ENCODE data around the gene SCARB1. TPM values are rescaled to one million over a fixed set of nuclear protein-coding genes. Genes with fewer than 3 reads are reported as not detected.

Gene SCARB1
- total RNA-seq, 4 donors from 2014 or later: 24.2 to 79.4 (median 59.4) TPM

GRCh38 chr12:124837958-124838803 lies 25.5 kb downstream of the SCARB1 start:
- TF ChIP-seq, protein P1, sequence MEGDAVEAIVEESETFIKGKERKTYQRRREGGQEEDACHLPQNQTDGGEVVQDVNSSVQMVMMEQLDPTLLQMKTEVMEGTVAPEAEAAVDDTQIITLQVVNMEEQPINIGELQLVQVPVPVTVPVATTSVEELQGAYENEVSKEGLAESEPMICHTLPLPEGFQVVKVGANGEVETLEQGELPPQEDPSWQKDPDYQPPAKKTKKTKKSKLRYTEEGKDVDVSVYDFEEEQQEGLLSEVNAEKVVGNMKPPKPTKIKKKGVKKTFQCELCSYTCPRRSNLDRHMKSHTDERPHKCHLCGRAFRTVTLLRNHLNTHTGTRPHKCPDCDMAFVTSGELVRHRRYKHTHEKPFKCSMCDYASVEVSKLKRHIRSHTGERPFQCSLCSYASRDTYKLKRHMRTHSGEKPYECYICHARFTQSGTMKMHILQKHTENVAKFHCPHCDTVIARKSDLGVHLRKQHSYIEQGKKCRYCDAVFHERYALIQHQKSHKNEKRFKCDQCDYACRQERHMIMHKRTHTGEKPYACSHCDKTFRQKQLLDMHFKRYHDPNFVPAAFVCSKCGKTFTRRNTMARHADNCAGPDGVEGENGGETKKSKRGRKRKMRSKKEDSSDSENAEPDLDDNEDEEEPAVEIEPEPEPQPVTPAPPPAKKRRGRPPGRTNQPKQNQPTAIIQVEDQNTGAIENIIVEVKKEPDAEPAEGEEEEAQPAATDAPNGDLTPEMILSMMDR (IDR thresholded peaks at IDR 0.05): no peak
- DNase-seq (ENCODE audit: low spot score) (peak; percentile 67), ATAC-seq (ENCODE audit: low FRiP score) (peak; percentile 87)

- ATAC-seq (ENCODE audit: low FRiP score) (no peak), DNase-seq (ENCODE audit: low spot score) (no peak)
- TF ChIP-seq, protein P1 (IDR thresholded peaks at IDR 0.05): no peak
These were observed 26.3 kb downstream of the SCARB1 start for GRCh38 chr12:124837249-124837897.

- ATAC-seq (ENCODE audit: low FRiP score) (no peak), DNase-seq (ENCODE audit: low spot score) (no peak)
- TF ChIP-seq, protein P1 (IDR thresholded peaks at IDR 0.05): no peak
These were observed 26.9 kb downstream of the SCARB1 start for GRCh38 chr12:124836759-124837158.

- no peak for ATAC-seq (ENCODE audit: low FRiP score)
- TF ChIP-seq, protein P1 (IDR thresholded peaks at IDR 0.05): no peak
- DNase-seq (ENCODE audit: low spot score): no peak
These were observed 27.8 kb downstream of the SCARB1 start for GRCh38 chr12:124835656-124836410.

- TF ChIP-seq, protein P1 (IDR thresholded peaks at IDR 0.05): no peak
- ATAC-seq (ENCODE audit: low FRiP score) (no peak), DNase-seq (ENCODE audit: low spot score) (no peak)
These were observed 28.8 kb downstream of the SCARB1 start for GRCh38 chr12:124834822-124835221.

DNA sequence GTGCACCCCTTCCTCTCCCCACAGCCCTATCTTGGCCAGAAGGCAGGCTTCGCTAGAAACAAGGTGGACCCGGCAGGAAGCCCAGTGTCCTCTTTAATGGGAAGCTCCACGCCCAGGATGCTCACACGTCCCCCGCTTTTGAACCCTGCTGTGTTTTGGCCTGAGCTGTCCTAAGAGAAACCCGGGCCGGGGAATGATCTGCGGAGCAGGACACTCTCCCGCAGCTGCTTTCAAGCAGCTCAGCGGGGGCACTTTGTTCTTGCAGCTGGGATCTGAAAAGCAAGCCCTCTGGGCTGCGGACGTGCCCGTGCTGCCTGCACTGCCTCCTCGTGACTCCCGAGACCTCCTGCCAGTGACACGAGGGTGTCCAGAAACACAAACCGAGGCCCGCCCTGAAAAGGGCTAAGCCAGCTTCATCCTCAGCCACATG lies 30.0 kb downstream of the SCARB1 start:
- TF ChIP-seq, protein P1 (IDR thresholded peaks at IDR 0.05): no peak
- ATAC-seq (ENCODE audit: low FRiP score) (no peak), DNase-seq (ENCODE audit: low spot score) (no peak)
